GM19238 (cell line): ENCODE results near the gene CLDN4.

Source experiments
- DNase-seq: peaks from one replicate; pipeline ENCODE4 v3.0.0; 2011; ENCODE audit warnings: low spot score; ENCODE audit not compliant: insufficient read length

CLDN4 gene

GRCh38 chr7:73871163-73872011, 40.6 kb downstream of the CLDN4 start:
- DNase-seq = no peak

GRCh38 chr7:73872056-73872908, 41.5 kb downstream of the CLDN4 start:
- DNase-seq = no peak

- no peak for DNase-seq
Observed at GRCh38 chr7:73876361-73876760, 45.6 kb downstream of the CLDN4 start.

GRCh38 chr7:73876973-73877372, 46.2 kb downstream of the CLDN4 start:
- DNase-seq = no peak

GRCh38 chr7:73879977-73880681, 49.3 kb downstream of the CLDN4 start:
- DNase-seq = no peak

GRCh38 chr7:73880755-73881328, 50.0 kb downstream of the CLDN4 start:
- no peak for DNase-seq

- no peak for DNase-seq
Observed at GRCh38 chr7:73881352-73882046, 50.7 kb downstream of the CLDN4 start.

GRCh38 chr7:73882047-73882402, 51.2 kb downstream of the CLDN4 start:
- no peak for DNase-seq
